GM12878 (cell line): ENCODE data around the gene ACADL. TPM values are rescaled to one million over a fixed set of nuclear protein-coding genes. Genes with fewer than 3 reads are reported as not detected.

ENCODE experiments used
- ATAC-seq: fragments of 200-7000 bp; cut with Tn5 transposase; 3 replicates; pipeline ENCODE4 v1.9.1; 2020; ENCODE audit warnings: mild to moderate bottlenecking, moderate library complexity
- BruUV-seq: library from RNA; stranded (reverse); fragments of 400-500 nt; replicated peaks from 2 replicates; lab custom pipeline; 2021; lab: Mats Ljungman, UMichigan
- CTCF ChIA-PET: fragments of 300-600 bp; sonication (Branson Sonifier 250); formaldehyde crosslinking; extraction: SDS; loops from one replicate; lab custom pipeline; 2021; ENCODE audit warnings: inconsistent platforms; lab: Yijun Ruan, JAX
- POLR2A ChIA-PET: fragments of 350-600 bp; formaldehyde crosslinking; extraction: SDS; loops from one replicate; lab custom pipeline; 2021; ENCODE audit warnings: inconsistent platforms; lab: Charles Lee
- RAD21 ChIA-PET: fragments of 300-600 bp; sonication (Branson Sonifier 250); formaldehyde crosslinking; loops from one replicate; lab custom pipeline; 2023; ENCODE audit warnings: antibody characterized with exemption; ENCODE audit not compliant: unreplicated experiment; lab: Charles Lee
- SMC1A ChIA-PET: fragments of 300-600 bp; sonication (Branson Sonifier 250); formaldehyde crosslinking; loops from one replicate; lab custom pipeline; 2023; ENCODE audit not compliant: unreplicated experiment, uncharacterized antibody; lab: Charles Lee
- DNase-seq: peaks from one replicate; pipeline ENCODE4 v3.0.0-alpha.2; 2011; ENCODE audit warnings: low read depth, low spot score
- FAIRE-seq: peaks from 3 replicates; lab custom pipeline; 2011; peaks lifted over from hg19 to GRCh38; lab: Jason Lieb, UNC
- H2AFZ ChIP-seq: 2 replicates; pipeline ENCODE4 v1.6.0; 2011; ENCODE audit warnings: low read depth, low read length, control low read depth; ENCODE audit not compliant: control insufficient read depth
- H3K27ac ChIP-seq: 2 replicates; pipeline ENCODE4 v1.5.1; 2011; ENCODE audit warnings: control low read depth; ENCODE audit not compliant: control insufficient read depth, insufficient read depth
- H3K27me3 ChIP-seq, 2 experiments: replicated peaks in 1 of 2; 2 replicates each; pipeline versions ENCODE4 v1.6.0 to v1.6.1; 2011; ENCODE audit warnings: low read length in 1 of 2; ENCODE audit not compliant: control insufficient read depth in 2 of 2, insufficient read depth in 2 of 2
- H3K36me3 ChIP-seq, 2 experiments: 2 replicates each; pipeline ENCODE4 v1.5.1; 2011; ENCODE audit warnings: low read length in 1 of 2; ENCODE audit not compliant: control insufficient read depth in 2 of 2, insufficient read depth in 2 of 2
- H3K4me1 ChIP-seq: 2 replicates; pipeline ENCODE4 v1.6.1; 2011; ENCODE audit warnings: mild to moderate bottlenecking, low read length, moderate library complexity, mixed read lengths; ENCODE audit not compliant: control insufficient read depth, insufficient read depth
- H3K4me2 ChIP-seq: 2 replicates; pipeline ENCODE4 v1.6.0; 2011; ENCODE audit warnings: control low read depth; ENCODE audit not compliant: control insufficient read depth, insufficient read depth
- H3K4me3 ChIP-seq: fragments of 200-600 bp; sonication (generic); 2 replicates; pipeline ENCODE4 v1.5.1; 2016
- H3K79me2 ChIP-seq: 2 replicates; pipeline ENCODE4 v1.6.0; 2011; ENCODE audit warnings: low read length; ENCODE audit not compliant: control insufficient read depth, insufficient read depth
- H3K9ac ChIP-seq: 2 replicates; pipeline ENCODE4 v1.8.0; 2011; ENCODE audit warnings: low read length, control low read depth, mixed read lengths; ENCODE audit not compliant: control insufficient read depth, insufficient read depth
- H3K9me3 ChIP-seq: replicated peaks from 3 replicates; pipeline ENCODE4 v1.5.1; 2011; ENCODE audit warnings: mild to moderate bottlenecking, low read length; ENCODE audit not compliant: control insufficient read depth, insufficient read depth
- H4K20me1 ChIP-seq: 2 replicates; pipeline ENCODE4 v1.6.0; 2011; ENCODE audit not compliant: control insufficient read depth, insufficient read depth
- CHD4 ChIP-seq: fragments of 200-600 bp; sonication (generic); IDR thresholded peaks from 2 replicates; pipeline ENCODE4 v1.6.1; 2016; ENCODE audit warnings: mild to moderate bottlenecking
- CREB1 ChIP-seq: IDR thresholded peaks from 2 replicates; pipeline ENCODE4 v1.6.1; 2012; ENCODE audit warnings: low read depth, mild to moderate bottlenecking, inconsistent platforms
- EZH2 ChIP-seq: IDR thresholded peaks from 2 replicates; pipeline ENCODE4 v1.6.1; 2012; ENCODE audit warnings: low read depth, mild to moderate bottlenecking, control low read depth, inconsistent platforms, low read length, borderline replicate concordance; ENCODE audit not compliant: control insufficient read depth
- HDAC6 ChIP-seq: fragments of 200-600 bp; sonication (generic); IDR thresholded peaks from one replicate; pipeline ENCODE4 v1.8.0; 2017; ENCODE audit warnings: antibody characterized with exemption; ENCODE audit not compliant: unreplicated experiment
- KDM1A ChIP-seq: fragments of 200-600 bp; sonication (generic); IDR thresholded peaks from 2 replicates; pipeline ENCODE4 v1.6.1; 2016; ENCODE audit warnings: borderline replicate concordance
- RB1 ChIP-seq: fragments of 450-650 bp; formaldehyde crosslinking; IDR thresholded peaks from 2 replicates; pipeline ENCODE4 v1.6.1; 2017; ENCODE audit warnings: mild to moderate bottlenecking, borderline replicate concordance
- STAT1 ChIP-seq: fragments of 450-650 bp; conservative IDR thresholded peaks from 2 replicates; pipeline ENCODE4 v1.6.1; 2014; ENCODE audit warnings: antibody characterized with exemption, mild to moderate bottlenecking
- SUZ12 ChIP-seq: fragments of 200-600 bp; sonication (generic); IDR thresholded peaks from one replicate; pipeline ENCODE4 v1.6.1; 2018; ENCODE audit warnings: antibody characterized with exemption, mild to moderate bottlenecking; ENCODE audit not compliant: unreplicated experiment
- TCF3 ChIP-seq: IDR thresholded peaks from 2 replicates; pipeline ENCODE4 v1.6.1; 2012; ENCODE audit warnings: low read depth, mild to moderate bottlenecking, low read length, borderline replicate concordance; ENCODE audit not compliant: insufficient read depth
- WGBS: methylation state at CpG from one replicate; pipeline ENCODE4 v1.1.6; 2016; ENCODE audit warnings: low lambda C conversion rate; ENCODE audit not compliant: insufficient replicate concordance, insufficient coverage; ENCODE audit errors: missing lambda C conversion rate; 5-methylcytosine and 5-hydroxymethylcytosine counted together
- in situ Hi-C: fragments of 300-500 bp; cut with MboI; formaldehyde crosslinking; loops from 9 replicates; pipeline ENCODE4 v1.14.3; 2018; ENCODE audit warnings: mixed read lengths
- intact Hi-C: fragments of 100-400 bp; cut with micrococcal nuclease; formaldehyde crosslinking; loops from one replicate; pipeline ENCODE4 v1.14.2; 2022; ENCODE audit not compliant: unreplicated experiment
- polyA plus RNA-seq, 11 experiments: library from polyadenylated mRNA; depleted of rRNA in 4 of 11; unstranded in 6 of 11; stranded (reverse) in 5 of 11; fragments of >200 nt; fragmentation: Nextera tagmentation in 4 of 11; fragmentation: Illumina TruSeq in 1 of 11; extraction: Ambion mirVana in 4 of 11; extraction: Trizol in 1 of 11; gene quantifications; 1 replicate in 1 of 11; 2 replicates in 10 of 11; pipeline versions ENCODE4 v1.2.1 to v1.2.3, GENCODE V29; 2011 to 2016; ENCODE audit warnings: inconsistent platforms in 2 of 11, missing spikeins in 2 of 11, low read depth in 1 of 11
- total RNA-seq, 4 experiments: library from RNA; depleted of rRNA in 3 of 4; stranded (reverse); fragments of >200 nt in 3 of 4; fragmentation: Illumina TruSeq in 1 of 4; extraction: Trizol in 1 of 4; gene quantifications; 2 replicates each; pipeline versions ENCODE4 v1.2.1 to v1.2.3, GENCODE V29; 2013 to 2021
- TF ChIP-seq, protein P1 (sequence below): fragments of 450-650 bp; IDR thresholded peaks from 2 replicates; pipeline ENCODE4 v1.6.1; 2017; ENCODE audit warnings: mild to moderate bottlenecking, low read depth, inconsistent platforms; ENCODE audit not compliant: poor library complexity, severe bottlenecking
- TF ChIP-seq, protein P2 (sequence below): fragments of 450-650 bp; IDR thresholded peaks from 2 replicates; pipeline ENCODE4 v1.6.1; 2014; ENCODE audit warnings: mild to moderate bottlenecking
- TF ChIP-seq, protein P3 (sequence below): fragments of 450-650 bp; IDR thresholded peaks from 2 replicates; pipeline ENCODE4 v1.6.1; 2017; ENCODE audit warnings: antibody characterized with exemption, mild to moderate bottlenecking, moderate library complexity

The ACADL gene
- total and polyA plus RNA-seq, 10 of the 15 experiments (the other 5 are each of a cell fraction or from before 2014, with no cell fraction given) = not detected

DNA sequence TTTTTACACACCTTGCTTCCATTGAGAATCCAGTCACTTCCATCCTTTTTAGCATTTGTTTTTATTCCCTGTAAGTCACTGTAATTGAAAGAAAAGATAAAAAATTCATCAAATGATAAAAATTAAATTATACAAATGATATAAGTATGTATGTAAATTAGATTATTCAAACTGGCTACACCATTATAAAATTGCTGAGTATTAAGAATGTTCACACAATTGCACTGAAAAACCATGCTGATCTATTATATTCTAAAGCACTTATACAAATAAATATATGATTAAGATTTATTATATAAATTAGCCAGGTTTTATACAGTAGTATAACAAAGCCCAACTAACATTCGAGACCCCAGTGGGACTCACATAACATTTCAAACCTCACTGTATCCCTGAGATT is 15.1 kb downstream of the ACADL start (continued):
- TF ChIP-seq RB1 (no peak), CREB1 (no peak), HDAC6 (no peak), KDM1A (no peak), SUZ12 (no peak), CHD4 (no peak)

DNA sequence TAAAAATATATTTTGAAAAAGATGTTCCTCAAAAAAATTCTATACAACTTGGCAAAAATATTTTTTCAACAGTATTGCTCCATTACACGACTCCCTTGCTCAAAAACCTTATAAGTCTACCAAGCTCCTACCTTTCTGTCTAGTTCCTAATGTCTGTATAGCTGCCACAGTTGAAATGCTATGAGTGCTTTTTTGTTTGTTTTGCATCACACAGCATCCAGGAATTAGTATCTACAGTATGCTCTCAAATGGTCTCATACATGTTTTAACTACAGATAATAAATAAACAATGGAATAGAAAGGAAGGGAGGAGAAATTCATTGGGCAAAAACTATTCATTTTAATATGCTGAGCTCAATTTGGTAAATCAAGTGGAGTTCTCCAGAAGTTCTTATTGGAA is 17.3 kb downstream of the ACADL start:
- TF ChIP-seq TCF3 = no peak
- TF ChIP-seq, protein P1, sequence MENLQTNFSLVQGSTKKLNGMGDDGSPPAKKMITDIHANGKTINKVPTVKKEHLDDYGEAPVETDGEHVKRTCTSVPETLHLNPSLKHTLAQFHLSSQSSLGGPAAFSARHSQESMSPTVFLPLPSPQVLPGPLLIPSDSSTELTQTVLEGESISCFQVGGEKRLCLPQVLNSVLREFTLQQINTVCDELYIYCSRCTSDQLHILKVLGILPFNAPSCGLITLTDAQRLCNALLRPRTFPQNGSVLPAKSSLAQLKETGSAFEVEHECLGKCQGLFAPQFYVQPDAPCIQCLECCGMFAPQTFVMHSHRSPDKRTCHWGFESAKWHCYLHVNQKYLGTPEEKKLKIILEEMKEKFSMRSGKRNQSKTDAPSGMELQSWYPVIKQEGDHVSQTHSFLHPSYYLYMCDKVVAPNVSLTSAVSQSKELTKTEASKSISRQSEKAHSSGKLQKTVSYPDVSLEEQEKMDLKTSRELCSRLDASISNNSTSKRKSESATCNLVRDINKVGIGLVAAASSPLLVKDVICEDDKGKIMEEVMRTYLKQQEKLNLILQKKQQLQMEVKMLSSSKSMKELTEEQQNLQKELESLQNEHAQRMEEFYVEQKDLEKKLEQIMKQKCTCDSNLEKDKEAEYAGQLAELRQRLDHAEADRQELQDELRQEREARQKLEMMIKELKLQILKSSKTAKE = no peak
- no peak for TF ChIP-seq STAT1
- TF ChIP-seq, protein P2, sequence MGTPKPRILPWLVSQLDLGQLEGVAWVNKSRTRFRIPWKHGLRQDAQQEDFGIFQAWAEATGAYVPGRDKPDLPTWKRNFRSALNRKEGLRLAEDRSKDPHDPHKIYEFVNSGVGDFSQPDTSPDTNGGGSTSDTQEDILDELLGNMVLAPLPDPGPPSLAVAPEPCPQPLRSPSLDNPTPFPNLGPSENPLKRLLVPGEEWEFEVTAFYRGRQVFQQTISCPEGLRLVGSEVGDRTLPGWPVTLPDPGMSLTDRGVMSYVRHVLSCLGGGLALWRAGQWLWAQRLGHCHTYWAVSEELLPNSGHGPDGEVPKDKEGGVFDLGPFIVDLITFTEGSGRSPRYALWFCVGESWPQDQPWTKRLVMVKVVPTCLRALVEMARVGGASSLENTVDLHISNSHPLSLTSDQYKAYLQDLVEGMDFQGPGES = no peak
- no peak for TF ChIP-seq EZH2
- TF ChIP-seq, protein P3, sequence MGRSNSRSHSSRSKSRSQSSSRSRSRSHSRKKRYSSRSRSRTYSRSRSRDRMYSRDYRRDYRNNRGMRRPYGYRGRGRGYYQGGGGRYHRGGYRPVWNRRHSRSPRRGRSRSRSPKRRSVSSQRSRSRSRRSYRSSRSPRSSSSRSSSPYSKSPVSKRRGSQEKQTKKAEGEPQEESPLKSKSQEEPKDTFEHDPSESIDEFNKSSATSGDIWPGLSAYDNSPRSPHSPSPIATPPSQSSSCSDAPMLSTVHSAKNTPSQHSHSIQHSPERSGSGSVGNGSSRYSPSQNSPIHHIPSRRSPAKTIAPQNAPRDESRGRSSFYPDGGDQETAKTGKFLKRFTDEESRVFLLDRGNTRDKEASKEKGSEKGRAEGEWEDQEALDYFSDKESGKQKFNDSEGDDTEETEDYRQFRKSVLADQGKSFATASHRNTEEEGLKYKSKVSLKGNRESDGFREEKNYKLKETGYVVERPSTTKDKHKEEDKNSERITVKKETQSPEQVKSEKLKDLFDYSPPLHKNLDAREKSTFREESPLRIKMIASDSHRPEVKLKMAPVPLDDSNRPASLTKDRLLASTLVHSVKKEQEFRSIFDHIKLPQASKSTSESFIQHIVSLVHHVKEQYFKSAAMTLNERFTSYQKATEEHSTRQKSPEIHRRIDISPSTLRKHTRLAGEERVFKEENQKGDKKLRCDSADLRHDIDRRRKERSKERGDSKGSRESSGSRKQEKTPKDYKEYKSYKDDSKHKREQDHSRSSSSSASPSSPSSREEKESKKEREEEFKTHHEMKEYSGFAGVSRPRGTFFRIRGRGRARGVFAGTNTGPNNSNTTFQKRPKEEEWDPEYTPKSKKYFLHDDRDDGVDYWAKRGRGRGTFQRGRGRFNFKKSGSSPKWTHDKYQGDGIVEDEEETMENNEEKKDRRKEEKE = no peak
- BruUV-seq = no TSS peak
- Histone ChIP-seq H3K9ac (no peak overlapping the region), H3K4me2 (no peak overlapping the region), H3K36me3 (no peaks in the 10 kb centered on the region), H3K27ac (no peak overlapping the region), H3K9me3 (no peaks in the 10 kb centered on the region), H3K4me3 (no peak overlapping the region), H2AFZ (no peak overlapping the region), H4K20me1 (no peaks in the 10 kb centered on the region), H3K4me1 (no peaks in the 10 kb centered on the region), H3K27me3 (no peaks in the 10 kb centered on the region), H3K79me2 (no peaks in the 10 kb centered on the region)
- FAIRE-seq (no peak), ATAC-seq (no peak), DNase-seq (no peak)
- intact Hi-C loops = no loop called here
- CTCF ChIA-PET = no interaction called here
- 0% methylated on average over 1 of the region's 1 CpG for whole genome bisulfite sequencing
- in situ Hi-C loops = loop anchor here (25.0 kb wide), 1 partner anchor 871 kb away; no protein-coding TSS in a partner anchor
- SMC1A ChIA-PET = interaction anchor here (1.3 kb wide), 1 partner anchor 10 kb away, joined by 5 read pairs; no protein-coding TSS in a partner anchor
- RAD21 ChIA-PET = no interaction called here
- POLR2A ChIA-PET = no interaction called here
